Activated effector memory CD4-positive, alpha-beta T cell treated with anti-CD3 and anti-CD28 coated beads, Interleukin-2, amount 50 U/mL, for 16 hours (primary cell): ENCODE data around the gene USP6NL.

Experiments
- DNase-seq: peaks from one replicate; pipeline ENCODE4 v3.0.0-alpha.2; 2020

Gene USP6NL

GRCh38 chr10:11472158-11472753, 139.2 kb downstream of the USP6NL start:
- DNase-seq, result peak; percentile 88

GRCh38 chr10:11469575-11470391, 141.7 kb downstream of the USP6NL start:
- DNase-seq, result no peak

GRCh38 chr10:11468126-11468742, 143.2 kb downstream of the USP6NL start:
- DNase-seq, result no peak

- DNase-seq, result no peak
Observed at GRCh38 chr10:11465406-11465805, 146.0 kb downstream of the USP6NL start.

GRCh38 chr10:11463111-11463510, 148.3 kb downstream of the USP6NL start:
- no peak for DNase-seq

GRCh38 chr10:11462071-11462470, 149.4 kb downstream of the USP6NL start:
- DNase-seq, result no peak

GRCh38 chr10:11457336-11457735, 154.1 kb downstream of the USP6NL start:
- DNase-seq, result no peak

GRCh38 chr10:11454958-11455566, 156.4 kb downstream of the USP6NL start:
- DNase-seq, result no peak

- DNase-seq, result no peak
Observed at GRCh38 chr10:11454160-11454559, 157.3 kb downstream of the USP6NL start.

- DNase-seq, result no peak
Observed at GRCh38 chr10:11451640-11452260, 159.7 kb downstream of the USP6NL start.

- no peak for DNase-seq
Observed at GRCh38 chr10:11450427-11450826, 161.0 kb downstream of the USP6NL start.

- DNase-seq, result no peak
Observed at GRCh38 chr10:11449761-11450160, 161.7 kb downstream of the USP6NL start.

- DNase-seq, result no peak
Observed at GRCh38 chr10:11448545-11449244, 162.8 kb downstream of the USP6NL start.

- no peak for DNase-seq
Observed at GRCh38 chr10:11448190-11448544, 163.3 kb downstream of the USP6NL start.

GRCh38 chr10:11447586-11447985, 163.9 kb downstream of the USP6NL start:
- DNase-seq, result no peak

GRCh38 chr10:11446864-11447263, 164.6 kb downstream of the USP6NL start:
- no peak for DNase-seq

- no peak for DNase-seq
Observed at GRCh38 chr10:11446133-11446532, 165.3 kb downstream of the USP6NL start.

- DNase-seq, result no peak
Observed at GRCh38 chr10:11444531-11445228, 166.8 kb downstream of the USP6NL start.

- no peak for DNase-seq
Observed at GRCh38 chr10:11444155-11444530, 167.3 kb downstream of the USP6NL start.

GRCh38 chr10:11443468-11444154, 167.8 kb downstream of the USP6NL start:
- DNase-seq, result no peak

- DNase-seq, result no peak
Observed at GRCh38 chr10:11442001-11442773, 169.3 kb downstream of the USP6NL start.
